H1 (cell line): ENCODE measurements around the gene MYO9B.

Source experiments
- BCL11A ChIP-seq, 2 experiments: IDR thresholded peaks; one replicate each; pipeline ENCODE4 v1.6.1; 2011; ENCODE audit warnings: low read depth in 2 of 2, low read length in 2 of 2, mild to moderate bottlenecking in 2 of 2
- CEBPB ChIP-seq: IDR thresholded peaks from 2 replicates; pipeline ENCODE4 v1.6.1; 2012; ENCODE audit warnings: low read depth, low read length
- EP300 ChIP-seq, 2 experiments: IDR thresholded peaks; 1 replicate in 1 of 2; 2 replicates in 1 of 2; pipeline ENCODE4 v1.6.1; 2011 to 2012; ENCODE audit warnings: low read depth in 2 of 2, low read length in 2 of 2, mild to moderate bottlenecking in 2 of 2, borderline replicate concordance in 1 of 2, inconsistent platforms in 1 of 2, moderate library complexity in 1 of 2
- EZH2 ChIP-seq: fragments of 200-600 bp; sonication (generic); IDR thresholded peaks from 2 replicates; pipeline ENCODE4 v1.7.1; 2012; ENCODE audit warnings: low read depth, mild to moderate bottlenecking, moderate library complexity, low read length, inconsistent platforms; ENCODE audit not compliant: severe bottlenecking
- TEAD4 ChIP-seq: IDR thresholded peaks from 2 replicates; pipeline ENCODE4 v1.6.1; 2012; ENCODE audit warnings: low read depth, low read length, inconsistent platforms, mixed read lengths
- TF ChIP-seq, protein P1 (sequence below), 3 experiments: IDR thresholded peaks; 1 replicate in 2 of 3; 2 replicates in 1 of 3; pipeline versions ENCODE4 v1.5.1 to v1.6.1; 2011; ENCODE audit warnings: low read length in 3 of 3, mild to moderate bottlenecking in 3 of 3, inconsistent platforms in 2 of 3, low read depth in 1 of 3, moderate library complexity in 1 of 3; ENCODE audit not compliant: insufficient read depth in 1 of 3; ENCODE audit errors: control extremely low read depth in 1 of 3
- TF ChIP-seq, protein P2 (sequence below): IDR thresholded peaks from 2 replicates; pipeline ENCODE4 v1.6.1; 2011; ENCODE audit warnings: low read depth, mild to moderate bottlenecking, low read length; ENCODE audit not compliant: insufficient read depth

DNA sequence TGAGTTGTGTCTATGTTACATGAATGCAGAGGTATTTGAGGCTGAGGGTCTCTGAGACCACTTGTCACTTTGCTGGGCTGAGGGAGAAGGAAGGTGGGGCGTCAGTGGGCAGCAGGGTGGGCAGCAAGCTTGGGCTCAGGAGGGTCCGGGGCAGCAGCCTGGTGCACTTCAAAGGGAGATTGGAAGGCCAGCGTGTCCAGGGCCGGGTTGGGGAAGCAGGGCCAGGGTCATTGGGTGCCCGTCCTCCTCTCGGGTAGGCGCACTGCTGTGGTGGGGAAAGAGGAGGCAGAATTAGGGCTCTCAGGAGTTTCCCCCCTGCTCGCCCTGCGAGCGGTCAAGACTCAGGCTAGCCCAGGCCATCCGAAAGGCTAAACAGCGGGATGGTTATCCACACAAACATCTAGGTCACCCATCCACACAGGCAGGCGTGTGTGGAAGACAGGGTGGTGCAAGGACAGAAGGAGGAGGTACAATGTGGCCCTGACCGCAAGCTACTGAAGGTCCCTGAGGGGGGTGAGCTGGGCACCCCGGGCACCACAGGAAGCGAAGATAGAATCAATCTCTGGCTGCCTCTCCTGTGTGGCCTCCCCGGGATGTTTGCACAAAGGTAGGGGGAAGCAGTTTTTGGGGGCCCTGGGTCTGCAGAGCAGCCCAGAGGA, 37.7 kb downstream of the MYO9B start:
- TF ChIP-seq BCL11A (IDR thresholded peaks at IDR 0.05; ENCODE audit: low read depth in 2 of 2, low read length in 2 of 2) (no peak), EZH2 (no peak), EP300 (IDR thresholded peaks at IDR 0.05; ENCODE audit: borderline replicate concordance in 1 of 2, low read depth in 2 of 2, low read length in 2 of 2) (no peak), TEAD4 (no peak), CEBPB (no peak)
- TF ChIP-seq, protein P1, sequence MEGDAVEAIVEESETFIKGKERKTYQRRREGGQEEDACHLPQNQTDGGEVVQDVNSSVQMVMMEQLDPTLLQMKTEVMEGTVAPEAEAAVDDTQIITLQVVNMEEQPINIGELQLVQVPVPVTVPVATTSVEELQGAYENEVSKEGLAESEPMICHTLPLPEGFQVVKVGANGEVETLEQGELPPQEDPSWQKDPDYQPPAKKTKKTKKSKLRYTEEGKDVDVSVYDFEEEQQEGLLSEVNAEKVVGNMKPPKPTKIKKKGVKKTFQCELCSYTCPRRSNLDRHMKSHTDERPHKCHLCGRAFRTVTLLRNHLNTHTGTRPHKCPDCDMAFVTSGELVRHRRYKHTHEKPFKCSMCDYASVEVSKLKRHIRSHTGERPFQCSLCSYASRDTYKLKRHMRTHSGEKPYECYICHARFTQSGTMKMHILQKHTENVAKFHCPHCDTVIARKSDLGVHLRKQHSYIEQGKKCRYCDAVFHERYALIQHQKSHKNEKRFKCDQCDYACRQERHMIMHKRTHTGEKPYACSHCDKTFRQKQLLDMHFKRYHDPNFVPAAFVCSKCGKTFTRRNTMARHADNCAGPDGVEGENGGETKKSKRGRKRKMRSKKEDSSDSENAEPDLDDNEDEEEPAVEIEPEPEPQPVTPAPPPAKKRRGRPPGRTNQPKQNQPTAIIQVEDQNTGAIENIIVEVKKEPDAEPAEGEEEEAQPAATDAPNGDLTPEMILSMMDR (IDR thresholded peaks at IDR 0.05; ENCODE audit: control extremely low read depth in 1 of 3, insufficient read depth in 1 of 3, low read depth in 1 of 3, low read length in 3 of 3) = no peak
- TF ChIP-seq, protein P2, sequence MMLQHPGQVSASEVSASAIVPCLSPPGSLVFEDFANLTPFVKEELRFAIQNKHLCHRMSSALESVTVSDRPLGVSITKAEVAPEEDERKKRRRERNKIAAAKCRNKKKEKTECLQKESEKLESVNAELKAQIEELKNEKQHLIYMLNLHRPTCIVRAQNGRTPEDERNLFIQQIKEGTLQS = no peak
